Measurements from ENCODE around the gene KANSL1.
A peak's percentile ranks its signal among the peaks of the same experiment; 100 is the strongest.

KANSL1 gene

GRCh38 chr17:46154151-46154816 lies 38.9 kb downstream of the KANSL1 start:
- no peak overlapping the region for H3K4me3 ChIP-seq (ENCODE audit: low read length)
- DNase-seq (ENCODE audit: low read depth), result no peak
- no peak for TF ChIP-seq CTCF (conservative IDR thresholded peaks at IDR 0.05; ENCODE audit: low read length)

GRCh38 chr17:46152423-46152822 lies 40.8 kb downstream of the KANSL1 start:
- H3K4me3 ChIP-seq (ENCODE audit: low read length), result no peak overlapping the region
- TF ChIP-seq CTCF (conservative IDR thresholded peaks at IDR 0.05; ENCODE audit: low read length), result no peak
- no peak for DNase-seq (ENCODE audit: low read depth)

- no peak for TF ChIP-seq CTCF (conservative IDR thresholded peaks at IDR 0.05; ENCODE audit: low read length)
- DNase-seq (ENCODE audit: low read depth), result peak; percentile 46
- H3K4me3 ChIP-seq (ENCODE audit: low read length), result no peak overlapping the region
Measured at GRCh38 chr17:46151762-46152161, 41.5 kb downstream of the KANSL1 start.

- no peak for DNase-seq (ENCODE audit: low read depth)
- no peak for TF ChIP-seq CTCF (conservative IDR thresholded peaks at IDR 0.05; ENCODE audit: low read length)
- H3K4me3 ChIP-seq (ENCODE audit: low read length), result no peak overlapping the region
Measured at GRCh38 chr17:46150216-46150963, 42.8 kb downstream of the KANSL1 start.

GRCh38 chr17:46148247-46148646 lies 45.0 kb downstream of the KANSL1 start:
- H3K4me3 ChIP-seq (ENCODE audit: low read length), result no peak overlapping the region
- DNase-seq (ENCODE audit: low read depth), result no peak
- TF ChIP-seq CTCF (conservative IDR thresholded peaks at IDR 0.05; ENCODE audit: low read length), result no peak

GRCh38 chr17:46147296-46147695 lies 45.9 kb downstream of the KANSL1 start:
- no peak for TF ChIP-seq CTCF (conservative IDR thresholded peaks at IDR 0.05; ENCODE audit: low read length)
- no peak overlapping the region for H3K4me3 ChIP-seq (ENCODE audit: low read length)
- no peak for DNase-seq (ENCODE audit: low read depth)

GRCh38 chr17:46144246-46144645 lies 49.0 kb downstream of the KANSL1 start:
- DNase-seq (ENCODE audit: low read depth), result peak; percentile 58
- no peak overlapping the region for H3K4me3 ChIP-seq (ENCODE audit: low read length)
- no peak for TF ChIP-seq CTCF (conservative IDR thresholded peaks at IDR 0.05; ENCODE audit: low read length)

Measured in AG10803 (cell line).